MCF 10A (cell line): ENCODE results near the gene PPP1R3F. TPM values are rescaled to one million over a fixed set of nuclear protein-coding genes. Genes with fewer than 3 reads are reported as not detected.

Experiments used
- BruUV-seq: library from RNA; stranded (reverse); fragments of 400-500 nt; replicated peaks from 2 replicates; lab custom pipeline; 2021; lab: Mats Ljungman, UMichigan
- CTCF ChIA-PET: fragments of 300-600 bp; sonication (Branson Sonifier 250); formaldehyde crosslinking; extraction: SDS; loops from one replicate; lab custom pipeline; 2021; ENCODE audit warnings: antibody characterized with exemption, inconsistent platforms; lab: Yijun Ruan, JAX
- POLR2A ChIA-PET: fragments of 300-600, 350-650 bp; sonication (Branson Sonifier 250); formaldehyde crosslinking; extraction: SDS; loops from one replicate; lab custom pipeline; 2020; ENCODE audit warnings: antibody characterized with exemption, inconsistent platforms; lab: Yijun Ruan, JAX
- DNase-seq: peaks from one replicate; pipeline ENCODE4 v3.0.0-alpha.2; 2018; ENCODE audit not compliant: unreplicated experiment
- H3K27ac Mint-ChIP-seq: one replicate; pipeline ENCODE4 v1.8.0; 2022; ENCODE audit warnings: mild to moderate bottlenecking, low read depth, mixed read lengths; ENCODE audit not compliant: unreplicated experiment
- H3K27me3 Mint-ChIP-seq: one replicate; pipeline ENCODE4 v1.8.0; 2022; ENCODE audit warnings: mixed read lengths; ENCODE audit not compliant: insufficient read depth, unreplicated experiment
- H3K36me3 Mint-ChIP-seq: one replicate; pipeline ENCODE4 v1.8.0; 2022; ENCODE audit warnings: mild to moderate bottlenecking, moderate library complexity, mixed read lengths; ENCODE audit not compliant: insufficient read depth, unreplicated experiment
- H3K4me1 Mint-ChIP-seq: one replicate; pipeline ENCODE4 v1.8.0; 2022; ENCODE audit warnings: mixed read lengths; ENCODE audit not compliant: insufficient read depth, unreplicated experiment
- H3K4me3 Mint-ChIP-seq: one replicate; pipeline ENCODE4 v1.8.0; 2022; ENCODE audit warnings: mild to moderate bottlenecking, moderate library complexity, mixed read lengths; ENCODE audit not compliant: unreplicated experiment
- H3K9me3 Mint-ChIP-seq: one replicate; pipeline ENCODE4 v1.8.0; 2022; ENCODE audit warnings: mixed read lengths; ENCODE audit not compliant: unreplicated experiment
- CTCF ChIP-seq: fragments of 200-600 bp; IDR thresholded peaks from one replicate; pipeline ENCODE4 v1.8.0; 2022; ENCODE audit warnings: antibody characterized with exemption, mild to moderate bottlenecking; ENCODE audit not compliant: unreplicated experiment
- intact Hi-C: fragments of 100-400 bp; cut with micrococcal nuclease; formaldehyde crosslinking; loops from 2 replicates; pipeline ENCODE4 v1.14.1; 2022
- total RNA-seq: library from RNA; stranded (reverse); gene quantifications from 2 replicates; pipeline ENCODE4 v1.2.3, GENCODE V29; 2022

The PPP1R3F gene
- total RNA-seq, 1 experiment from 2014 or later, result 7.0 TPM

GRCh38 chrX:49282647-49283011 lies 13.0 kb downstream of the PPP1R3F start:
- DNase-seq, result no peak
- no peak overlapping the region for H3K4me3 Mint-ChIP-seq
- no peak for TF ChIP-seq CTCF
- no peaks in the 10 kb centered on the region for H3K36me3 Mint-ChIP-seq
- no peaks in the 10 kb centered on the region for H3K4me1 Mint-ChIP-seq
- ChIA-PET CTCF (no interaction called here), POLR2A (no interaction called here)
- BruUV-seq, result no TSS peak
- no peaks in the 10 kb centered on the region for H3K27me3 Mint-ChIP-seq
- H3K27ac Mint-ChIP-seq, result no peak overlapping the region
- intact Hi-C loops, result no loop called here
- no peaks in the 10 kb centered on the region for H3K9me3 Mint-ChIP-seq

- Mint-ChIP-seq H3K27ac (no peak overlapping the region), H3K9me3 (no peaks in the 10 kb centered on the region), H3K4me3 (no peak overlapping the region), H3K4me1 (no peaks in the 10 kb centered on the region), H3K36me3 (no peaks in the 10 kb centered on the region), H3K27me3 (no peaks in the 10 kb centered on the region)
- CTCF ChIA-PET, result interaction anchor here (0.5 to 0.9 kb wide), 3 partner anchors 8 to 555 kb away, joined by 3 to 4 read pairs (median 3); no protein-coding TSS in a partner anchor
- intact Hi-C loops, result no loop called here
- BruUV-seq, result no TSS peak
- no peak for TF ChIP-seq CTCF
- DNase-seq, result no peak
- POLR2A ChIA-PET, result no interaction called here
Observed at GRCh38 chrX:49284212-49284611, 14.6 kb downstream of the PPP1R3F start.

GRCh38 chrX:49286136-49286535 lies 16.5 kb downstream of the PPP1R3F start:
- Mint-ChIP-seq H3K27ac (no peak overlapping the region), H3K36me3 (no peaks in the 10 kb centered on the region), H3K9me3 (no peaks in the 10 kb centered on the region), H3K4me3 (no peak overlapping the region), H3K27me3 (no peaks in the 10 kb centered on the region), H3K4me1 (no peaks in the 10 kb centered on the region)
- ChIA-PET CTCF (no interaction called here), POLR2A (no interaction called here)
- intact Hi-C loops, result no loop called here
- no TSS peak for BruUV-seq
- DNase-seq, result no peak
- TF ChIP-seq CTCF, result no peak

- ChIA-PET POLR2A (no interaction called here), CTCF (no interaction called here)
- no peaks in the 10 kb centered on the region for H3K27me3 Mint-ChIP-seq
- BruUV-seq, result no TSS peak
- H3K9me3 Mint-ChIP-seq, result no peaks in the 10 kb centered on the region
- H3K4me3 Mint-ChIP-seq, result no peak overlapping the region
- H3K27ac Mint-ChIP-seq, result no peak overlapping the region
- H3K4me1 Mint-ChIP-seq, result no peaks in the 10 kb centered on the region
- no peak for TF ChIP-seq CTCF
- DNase-seq, result no peak
- intact Hi-C loops, result no loop called here
- H3K36me3 Mint-ChIP-seq, result no peaks in the 10 kb centered on the region
Observed at GRCh38 chrX:49286581-49286980, 17.0 kb downstream of the PPP1R3F start.
